Measurements from ENCODE around the gene RASA4.
"Not testable (repeated sequence)": the region's sequence is repeated elsewhere in the genome, so short reads cannot be mapped to it uniquely, and the experiment has no call there.

RASA4 gene

GRCh38 chr7:102577315-102578240 lies 39.0 kb downstream of the RASA4 start:
- H3K4me3 ChIP-seq (ENCODE audit: low read length in 2 of 2); H3K9ac ChIP-seq (ENCODE audit: low read length in 2 of 2); H3K9me3 ChIP-seq (ENCODE audit: control insufficient read depth in 2 of 2, low read length in 2 of 2); H3K27me3 ChIP-seq (ENCODE audit: control insufficient read depth in 1 of 2, insufficient read depth in 2 of 2, low read length in 2 of 2); H3K27ac ChIP-seq (ENCODE audit: low read length); H3K36me3 ChIP-seq (ENCODE audit: control insufficient read depth in 2 of 2, insufficient read depth in 2 of 2, low read length in 2 of 2); H3K4me1 ChIP-seq (ENCODE audit: control insufficient read depth, insufficient read depth, low read length): not testable (repeated sequence)

- H3K27ac ChIP-seq (ENCODE audit: low read length); H3K4me1 ChIP-seq (ENCODE audit: control insufficient read depth, insufficient read depth, low read length); H3K9ac ChIP-seq (ENCODE audit: low read length in 2 of 2); H3K9me3 ChIP-seq (ENCODE audit: control insufficient read depth in 2 of 2, low read length in 2 of 2); H3K36me3 ChIP-seq (ENCODE audit: control insufficient read depth in 2 of 2, insufficient read depth in 2 of 2, low read length in 2 of 2); H3K27me3 ChIP-seq (ENCODE audit: control insufficient read depth in 1 of 2, insufficient read depth in 2 of 2, low read length in 2 of 2); H3K4me3 ChIP-seq (ENCODE audit: low read length in 2 of 2): not testable (repeated sequence)
Measured at GRCh38 chr7:102576363-102576762, 40.2 kb downstream of the RASA4 start.

GRCh38 chr7:102574607-102575006 lies 41.9 kb downstream of the RASA4 start:
- H3K27ac ChIP-seq (ENCODE audit: low read length); H3K9me3 ChIP-seq (ENCODE audit: control insufficient read depth in 2 of 2, low read length in 2 of 2); H3K27me3 ChIP-seq (ENCODE audit: control insufficient read depth in 1 of 2, insufficient read depth in 2 of 2, low read length in 2 of 2); H3K4me3 ChIP-seq (ENCODE audit: low read length in 2 of 2); H3K4me1 ChIP-seq (ENCODE audit: control insufficient read depth, insufficient read depth, low read length); H3K36me3 ChIP-seq (ENCODE audit: control insufficient read depth in 2 of 2, insufficient read depth in 2 of 2, low read length in 2 of 2); H3K9ac ChIP-seq (ENCODE audit: low read length in 2 of 2): not testable (repeated sequence)

- H3K9me3 ChIP-seq (ENCODE audit: control insufficient read depth in 2 of 2, low read length in 2 of 2); H3K36me3 ChIP-seq (ENCODE audit: control insufficient read depth in 2 of 2, insufficient read depth in 2 of 2, low read length in 2 of 2); H3K27me3 ChIP-seq (ENCODE audit: control insufficient read depth in 1 of 2, insufficient read depth in 2 of 2, low read length in 2 of 2); H3K4me1 ChIP-seq (ENCODE audit: control insufficient read depth, insufficient read depth, low read length): not testable (repeated sequence)
- Histone ChIP-seq H3K27ac (ENCODE audit: low read length) (peak within 1 kb of the TSS; percentile 37), H3K4me3 (ENCODE audit: low read length in 2 of 2) (peak within 1 kb of the TSS; percentile 67 to 79), H3K9ac (ENCODE audit: low read length in 2 of 2) (peak within 1 kb of the TSS; percentile 73 to 76)
Measured at GRCh38 chr7:102572261-102573239, 44.0 kb downstream of the RASA4 start, which contains the start of gene POLR2J3. POLR2J3 (minus strand) TSS chr7:102572583; CDS start chr7:102572521, 62 bp downstream.

- H3K4me1 ChIP-seq (ENCODE audit: control insufficient read depth, insufficient read depth, low read length); H3K9ac ChIP-seq (ENCODE audit: low read length in 2 of 2); H3K4me3 ChIP-seq (ENCODE audit: low read length in 2 of 2); H3K36me3 ChIP-seq (ENCODE audit: control insufficient read depth in 2 of 2, insufficient read depth in 2 of 2, low read length in 2 of 2); H3K27me3 ChIP-seq (ENCODE audit: control insufficient read depth in 1 of 2, insufficient read depth in 2 of 2, low read length in 2 of 2); H3K27ac ChIP-seq (ENCODE audit: low read length); H3K9me3 ChIP-seq (ENCODE audit: control insufficient read depth in 2 of 2, low read length in 2 of 2): not testable (repeated sequence)
Measured at GRCh38 chr7:102568620-102569019, 47.9 kb downstream of the RASA4 start.

- H3K9ac ChIP-seq (ENCODE audit: low read length in 2 of 2), result not testable (repeated sequence)
Measured at GRCh38 chr7:102550808-102551422, 65.6 kb downstream of the RASA4 start, which contains the start of gene SPDYE2. SPDYE2 (plus strand) TSS chr7:102551226; CDS start chr7:102553256, 2,030 bp downstream.

GRCh38 chr7:102546353-102546752 lies 70.2 kb downstream of the RASA4 start:
- not testable (repeated sequence) for H3K27me3 ChIP-seq (ENCODE audit: control insufficient read depth in 1 of 2, insufficient read depth in 2 of 2, low read length in 2 of 2); H3K4me1 ChIP-seq (ENCODE audit: control insufficient read depth, insufficient read depth, low read length); H3K27ac ChIP-seq (ENCODE audit: low read length); H3K9ac ChIP-seq (ENCODE audit: low read length in 2 of 2); H3K36me3 ChIP-seq (ENCODE audit: control insufficient read depth in 2 of 2, insufficient read depth in 2 of 2, low read length in 2 of 2); H3K9me3 ChIP-seq (ENCODE audit: control insufficient read depth in 2 of 2, low read length in 2 of 2); H3K4me3 ChIP-seq (ENCODE audit: low read length in 2 of 2)

More at GRCh38 chr7:102550808-102551422, 65.6 kb downstream of the RASA4 start, which contains the start of gene SPDYE2:
- H3K4me1 ChIP-seq (ENCODE audit: control insufficient read depth, insufficient read depth, low read length); H3K9me3 ChIP-seq (ENCODE audit: control insufficient read depth in 2 of 2, low read length in 2 of 2); H3K27me3 ChIP-seq (ENCODE audit: control insufficient read depth in 1 of 2, insufficient read depth in 2 of 2, low read length in 2 of 2); H3K4me3 ChIP-seq (ENCODE audit: low read length in 2 of 2); H3K36me3 ChIP-seq (ENCODE audit: control insufficient read depth in 2 of 2, insufficient read depth in 2 of 2, low read length in 2 of 2); H3K27ac ChIP-seq (ENCODE audit: low read length): not testable (repeated sequence)

- H3K4me1 ChIP-seq (ENCODE audit: control insufficient read depth, insufficient read depth, low read length); H3K36me3 ChIP-seq (ENCODE audit: control insufficient read depth in 2 of 2, insufficient read depth in 2 of 2, low read length in 2 of 2); H3K9me3 ChIP-seq (ENCODE audit: control insufficient read depth in 2 of 2, low read length in 2 of 2): not testable (repeated sequence)
Measured at GRCh38 chr7:102545288-102545687, 71.3 kb downstream of the RASA4 start.

GRCh38 chr7:102544372-102544771 lies 72.2 kb downstream of the RASA4 start:
- H3K4me3 ChIP-seq (ENCODE audit: low read length in 2 of 2); H3K9ac ChIP-seq (ENCODE audit: low read length in 2 of 2); H3K9me3 ChIP-seq (ENCODE audit: control insufficient read depth in 2 of 2, low read length in 2 of 2); H3K36me3 ChIP-seq (ENCODE audit: control insufficient read depth in 2 of 2, insufficient read depth in 2 of 2, low read length in 2 of 2); H3K4me1 ChIP-seq (ENCODE audit: control insufficient read depth, insufficient read depth, low read length); H3K27me3 ChIP-seq (ENCODE audit: control insufficient read depth in 1 of 2, insufficient read depth in 2 of 2, low read length in 2 of 2); H3K27ac ChIP-seq (ENCODE audit: low read length): not testable (repeated sequence)

More at GRCh38 chr7:102545288-102545687, 71.3 kb downstream of the RASA4 start:
- not testable (repeated sequence) for H3K27ac ChIP-seq (ENCODE audit: low read length); H3K9ac ChIP-seq (ENCODE audit: low read length in 2 of 2); H3K4me3 ChIP-seq (ENCODE audit: low read length in 2 of 2); H3K27me3 ChIP-seq (ENCODE audit: control insufficient read depth in 1 of 2, insufficient read depth in 2 of 2, low read length in 2 of 2)

- not testable (repeated sequence) for H3K27ac ChIP-seq (ENCODE audit: low read length); H3K4me3 ChIP-seq (ENCODE audit: low read length in 2 of 2); H3K27me3 ChIP-seq (ENCODE audit: control insufficient read depth in 1 of 2, insufficient read depth in 2 of 2, low read length in 2 of 2); H3K9ac ChIP-seq (ENCODE audit: low read length in 2 of 2); H3K4me1 ChIP-seq (ENCODE audit: control insufficient read depth, insufficient read depth, low read length); H3K36me3 ChIP-seq (ENCODE audit: control insufficient read depth in 2 of 2, insufficient read depth in 2 of 2, low read length in 2 of 2); H3K9me3 ChIP-seq (ENCODE audit: control insufficient read depth in 2 of 2, low read length in 2 of 2)
Measured at GRCh38 chr7:102543596-102543995, 73.0 kb downstream of the RASA4 start, which contains the start of gene UPK3BL2. UPK3BL2 (minus strand) TSS chr7:102543696; CDS start chr7:102543636, 60 bp downstream.

Data from stomach smooth muscle (tissue), 2 donors.